K562 (cell line): ENCODE data around the gene KCNJ11. TPM values are rescaled to one million over a fixed set of nuclear protein-coding genes. Genes with fewer than 3 reads are reported as not detected.
A peak's percentile ranks its signal among the peaks of the same experiment; 100 is the strongest.

Experiments used
- CGGBP1 ChIP-seq: fragments of 250-450 bp; sonication (Bioruptor Pico); IDR thresholded peaks from 2 replicates; pipeline ENCODE4 v1.9.0; 2021; ENCODE audit warnings: mild to moderate bottlenecking
- ETV6 ChIP-seq, 3 experiments: fragments of 150-350 bp in 1 of 3; sonication (generic) in 1 of 3; formaldehyde crosslinking in 1 of 3; IDR thresholded peaks; 2 replicates each; pipeline versions ENCODE4 v1.6.1 to v1.8.0; 2014 to 2022; ENCODE audit warnings: borderline replicate concordance in 2 of 3, low read depth in 2 of 3, antibody characterized with exemption in 1 of 3, low read length in 1 of 3, mild to moderate bottlenecking in 1 of 3, missing genetic modification reagents in 1 of 3
- HDAC1 ChIP-seq, 2 experiments: fragments of 450-650 bp; IDR thresholded peaks; 2 replicates each; pipeline ENCODE4 v1.6.1; 2016 to 2017; ENCODE audit warnings: inconsistent platforms in 1 of 2, mild to moderate bottlenecking in 1 of 2, moderate library complexity in 1 of 2
- L3MBTL2 ChIP-seq: fragments of 450-650 bp; IDR thresholded peaks from 2 replicates; pipeline ENCODE4 v1.6.1; 2016; ENCODE audit warnings: mild to moderate bottlenecking, moderate library complexity
- PRDM10 ChIP-seq: fragments of 450-650 bp; IDR thresholded peaks from 2 replicates; pipeline ENCODE4 v1.6.1; 2018; ENCODE audit not compliant: partially characterized antibody
- SAP30 ChIP-seq: fragments of 200-600 bp; sonication (generic); IDR thresholded peaks from 2 replicates; pipeline ENCODE4 v1.6.1; 2012; ENCODE audit warnings: borderline replicate concordance, low read depth, mild to moderate bottlenecking, moderate library complexity, low read length, control low read depth, inconsistent platforms; ENCODE audit not compliant: insufficient read depth, poor library complexity, severe bottlenecking
- SMAD4 ChIP-seq: fragments of 250-450 bp; sonication (Bioruptor Pico); conservative IDR thresholded peaks from 2 replicates; pipeline ENCODE4 v1.8.0; 2021; ENCODE audit warnings: inconsistent platforms, mild to moderate bottlenecking, moderate library complexity
- TAF1 ChIP-seq: IDR thresholded peaks from 2 replicates; pipeline ENCODE4 v1.6.1; 2011; ENCODE audit warnings: mild to moderate bottlenecking, low read length, moderate library complexity; ENCODE audit not compliant: insufficient read depth, control insufficient read depth, severe bottlenecking; ENCODE audit errors: extremely low read depth
- ZBTB7A ChIP-seq: IDR thresholded peaks from 2 replicates; pipeline ENCODE4 v1.6.1; 2011; ENCODE audit warnings: low read depth, mild to moderate bottlenecking, low read length, moderate library complexity, borderline replicate concordance; ENCODE audit not compliant: control insufficient read depth
- ZNF407 ChIP-seq: fragments of 450-650 bp; IDR thresholded peaks from 2 replicates; pipeline ENCODE4 v1.6.1; 2016; ENCODE audit warnings: low read depth
- ZNF431 ChIP-seq: sonication (generic); formaldehyde crosslinking; IDR thresholded peaks from 2 replicates; pipeline ENCODE4 v1.8.0; 2022; ENCODE audit warnings: mild to moderate bottlenecking, missing genetic modification reagents
- ZNF511 ChIP-seq: sonication (generic); formaldehyde crosslinking; IDR thresholded peaks from 2 replicates; pipeline ENCODE4 v1.8.0; 2022; ENCODE audit warnings: mild to moderate bottlenecking, missing genetic modification reagents
- polyA plus RNA-seq, 8 experiments: library from polyadenylated mRNA; depleted of rRNA in 4 of 8; stranded (reverse) in 5 of 8; unstranded in 3 of 8; fragments of >200 nt; fragmentation: Nextera tagmentation in 2 of 8; fragmentation: Illumina TruSeq in 1 of 8; extraction: Ambion mirVana in 2 of 8; extraction: Trizol in 1 of 8; gene quantifications; 2 replicates each; pipeline versions ENCODE4 v1.2.1 to v1.2.3, GENCODE V29; 2011 to 2014; ENCODE audit warnings: inconsistent platforms in 1 of 8, missing spikeins in 1 of 8
- total RNA-seq, 7 experiments: library from RNA; depleted of rRNA in 6 of 7; stranded (reverse); fragments of >200 nt in 6 of 7; fragmentation: Illumina TruSeq in 2 of 7; extraction: Trizol in 2 of 7; gene quantifications; 2 replicates each; pipeline versions ENCODE4 v1.2.1 to v1.2.3, GENCODE V29; 2011 to 2021; ENCODE audit warnings: low replicate concordance in 1 of 7

KCNJ11 gene
- total and polyA plus RNA-seq, 9 of the 15 experiments (the other 6 are each of a cell fraction or from before 2014, with no cell fraction given), result 0.54 to 3.7 (median 0.86) TPM; not detected in 2

GRCh38 chr11:17351510-17352176 lies 36.8 kb downstream of the KCNJ11 start, which contains the start of gene NCR3LG1 (continued):
- TF ChIP-seq PRDM10, result peak; percentile 97
- peak; percentile 55; the same call in 1 of the 2 replicates for TF ChIP-seq ZNF431 (CRISPR knock-in tag)
- peak; percentile 78; the same call in 1 of the 2 replicates for TF ChIP-seq ZNF511
- peak; percentile 38 for TF ChIP-seq SMAD4 (CRISPR knock-in tag)
- peak; percentile 62 for TF ChIP-seq TAF1
- peak in 1 of 2 experiments; percentile 49; a peak in 1 of 4 replicates for TF ChIP-seq HDAC1 (IDR thresholded peaks at IDR 0.05)
- TF ChIP-seq CGGBP1 (CRISPR knock-in tag), result no peak
- peak; percentile 13 for TF ChIP-seq SAP30
- peak; percentile 98 for TF ChIP-seq L3MBTL2
- TF ChIP-seq ETV6 (IDR thresholded peaks at IDR 0.05; ENCODE audit: borderline replicate concordance in 1 of 2, low read depth in 2 of 2, low read length in 1 of 2), result no peak
- TF ChIP-seq ETV6 (CRISPR knock-in tag; IDR thresholded peaks at IDR 0.05; ENCODE audit: borderline replicate concordance), result no peak
- peak; percentile 81 for TF ChIP-seq ZBTB7A
- TF ChIP-seq ZNF407, result no peak
